GM13976 (cell line): ENCODE data around the gene LSM3.

Experiments
- DNase-seq: peaks from one replicate; pipeline ENCODE4 v3.0.0; 2012; ENCODE audit warnings: low spot score
- CTCF ChIP-seq: IDR thresholded peaks from 2 replicates; pipeline ENCODE4 v1.5.1; 2012; ENCODE audit warnings: borderline replicate concordance, mild to moderate bottlenecking; ENCODE audit not compliant: insufficient read depth; ENCODE audit errors: extremely low read depth, missing control alignments, control extremely low read depth
- in situ Hi-C: fragments of 300-500 bp; cut with MboI; formaldehyde crosslinking; loops from one replicate; pipeline ENCODE4 v1.12.0; 2022; ENCODE audit warnings: low sequenced_read_pairs, mixed read lengths, inconsistent platforms; ENCODE audit not compliant: unreplicated experiment

Gene LSM3

GRCh38 chr3:14200276-14200675, 21.7 kb downstream of the LSM3 start:
- DNase-seq, result no peak
- no peak for TF ChIP-seq CTCF
- in situ Hi-C loops, result no loop called here

- TF ChIP-seq CTCF, result no peak
- in situ Hi-C loops, result no loop called here
These were observed 22.2 kb downstream of the LSM3 start for GRCh38 chr3:14200841-14201240.

GRCh38 chr3:14201940-14202684, 23.5 kb downstream of the LSM3 start:
- DNase-seq, result no peak
- in situ Hi-C loops, result no loop called here
- TF ChIP-seq CTCF, result no peak

More at GRCh38 chr3:14200841-14201240, 22.2 kb downstream of the LSM3 start:
- DNase-seq, result no peak

- TF ChIP-seq CTCF, result no peak
- DNase-seq, result no peak
- in situ Hi-C loops, result no loop called here
These were observed 24.4 kb downstream of the LSM3 start for GRCh38 chr3:14202874-14203520.

- in situ Hi-C loops, result no loop called here
- peak; percentile 78 for TF ChIP-seq CTCF
- DNase-seq, result peak; percentile 77
These were observed 25.0 kb downstream of the LSM3 start for GRCh38 chr3:14203521-14204079.

- no peak for DNase-seq
- TF ChIP-seq CTCF, result no peak
- in situ Hi-C loops, result no loop called here
These were observed 26.1 kb downstream of the LSM3 start for GRCh38 chr3:14204515-14205284.
